ENCODE measurements around the gene ZNF23. TPM values are rescaled to one million over a fixed set of nuclear protein-coding genes. Genes with fewer than 3 reads are reported as not detected.

ZNF23 gene
- total RNA-seq, 3 donors from 2014 or later = 6.6 to 9.5 (median 6.7) TPM

- intact Hi-C loops (cut with DNase I, micrococcal nuclease) = loop anchor here (5.0 kb wide), 2 partner anchors 92 to 202 kb away; no protein-coding TSS in a partner anchor
- DNase-seq = no peak
Measured at GRCh38 chr16:71410146-71410545, 51.9 kb downstream of the ZNF23 start.

GRCh38 chr16:71409011-71409775 lies 52.9 kb downstream of the ZNF23 start:
- DNase-seq = no peak
- Histone ChIP-seq H3K36me3 (ENCODE audit: low read depth) (no peaks in the 10 kb centered on the region), H3K4me1 (ENCODE audit: low read depth) (no peaks in the 10 kb centered on the region), H3K9me3 (no peaks in the 10 kb centered on the region), H3K4me3 (no peak overlapping the region)
- intact Hi-C loops (cut with DNase I, micrococcal nuclease) = no loop called here
- no peak for TF ChIP-seq CTCF (IDR thresholded peaks at IDR 0.05)
- no peak for ATAC-seq

More at GRCh38 chr16:71410146-71410545, 51.9 kb downstream of the ZNF23 start:
- Histone ChIP-seq H3K9me3 (no peaks in the 10 kb centered on the region), H3K36me3 (ENCODE audit: low read depth) (no peaks in the 10 kb centered on the region), H3K4me3 (no peak overlapping the region), H3K4me1 (ENCODE audit: low read depth) (no peaks in the 10 kb centered on the region)
- ATAC-seq = no peak
- TF ChIP-seq CTCF (IDR thresholded peaks at IDR 0.05) = no peak

GRCh38 chr16:71408536-71408935 lies 53.5 kb downstream of the ZNF23 start:
- no peak for TF ChIP-seq CTCF (IDR thresholded peaks at IDR 0.05)
- ATAC-seq = no peak

GRCh38 chr16:71407731-71408130 lies 54.3 kb downstream of the ZNF23 start:
- ATAC-seq (no peak), DNase-seq (no peak)
- intact Hi-C loops (cut with DNase I, micrococcal nuclease) = no loop called here
- no peaks in the 10 kb centered on the region for H3K4me1 ChIP-seq (ENCODE audit: low read depth)
- TF ChIP-seq CTCF (IDR thresholded peaks at IDR 0.05) = no peak
- H3K9me3 ChIP-seq = no peaks in the 10 kb centered on the region
- no peak overlapping the region for H3K4me3 ChIP-seq
- no peaks in the 10 kb centered on the region for H3K36me3 ChIP-seq (ENCODE audit: low read depth)

More at GRCh38 chr16:71408536-71408935, 53.5 kb downstream of the ZNF23 start:
- Histone ChIP-seq H3K36me3 (ENCODE audit: low read depth) (no peaks in the 10 kb centered on the region), H3K9me3 (no peaks in the 10 kb centered on the region), H3K4me3 (no peak overlapping the region), H3K4me1 (ENCODE audit: low read depth) (no peaks in the 10 kb centered on the region)
- DNase-seq = no peak
- intact Hi-C loops (cut with DNase I, micrococcal nuclease) = no loop called here

- no peak for ATAC-seq
- intact Hi-C loops (cut with DNase I, micrococcal nuclease) = no loop called here
Measured at GRCh38 chr16:71406724-71407123, 55.3 kb downstream of the ZNF23 start.

More at GRCh38 chr16:71406724-71407123, 55.3 kb downstream of the ZNF23 start:
- no peak overlapping the region for H3K4me3 ChIP-seq
- no peaks in the 10 kb centered on the region for H3K9me3 ChIP-seq
- DNase-seq = no peak
- H3K36me3 ChIP-seq (ENCODE audit: low read depth) = no peaks in the 10 kb centered on the region
- TF ChIP-seq CTCF (IDR thresholded peaks at IDR 0.05) = no peak
- no peaks in the 10 kb centered on the region for H3K4me1 ChIP-seq (ENCODE audit: low read depth)
